CD4-positive, alpha-beta T cell treated with Interleukin-1 beta for 1 hour (primary cell): ENCODE results near the gene NCOA3.
"Not testable (repeated sequence)": the region's sequence is repeated elsewhere in the genome, so short reads cannot be mapped to it uniquely, and the experiment has no call there.

Experiments used
- DNase-seq, 2 donors: peaks; one replicate each; pipeline ENCODE4 v3.0.0-alpha.2; 2020 to 2022

NCOA3 gene

DNA sequence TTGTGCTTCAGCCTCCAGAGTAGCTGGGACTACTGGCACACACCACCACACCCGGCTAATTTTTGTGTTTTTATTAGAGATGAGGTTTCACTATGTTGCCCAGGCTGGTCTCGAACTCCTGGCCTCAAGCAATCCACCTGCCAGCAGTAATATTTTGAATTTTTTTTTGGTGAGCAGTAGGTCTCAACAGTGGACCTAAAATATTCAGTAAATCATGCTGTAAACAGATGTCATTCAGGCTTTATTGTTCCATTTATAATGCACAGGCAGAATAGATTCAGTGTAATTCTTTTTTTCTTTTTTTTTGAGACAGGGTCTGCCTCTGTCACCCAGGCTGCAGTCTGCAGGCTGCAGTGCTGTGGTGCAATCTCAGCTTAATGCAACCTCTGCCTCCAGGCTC lies 69.7 kb downstream of the NCOA3 start:
- no peak for DNase-seq

DNA sequence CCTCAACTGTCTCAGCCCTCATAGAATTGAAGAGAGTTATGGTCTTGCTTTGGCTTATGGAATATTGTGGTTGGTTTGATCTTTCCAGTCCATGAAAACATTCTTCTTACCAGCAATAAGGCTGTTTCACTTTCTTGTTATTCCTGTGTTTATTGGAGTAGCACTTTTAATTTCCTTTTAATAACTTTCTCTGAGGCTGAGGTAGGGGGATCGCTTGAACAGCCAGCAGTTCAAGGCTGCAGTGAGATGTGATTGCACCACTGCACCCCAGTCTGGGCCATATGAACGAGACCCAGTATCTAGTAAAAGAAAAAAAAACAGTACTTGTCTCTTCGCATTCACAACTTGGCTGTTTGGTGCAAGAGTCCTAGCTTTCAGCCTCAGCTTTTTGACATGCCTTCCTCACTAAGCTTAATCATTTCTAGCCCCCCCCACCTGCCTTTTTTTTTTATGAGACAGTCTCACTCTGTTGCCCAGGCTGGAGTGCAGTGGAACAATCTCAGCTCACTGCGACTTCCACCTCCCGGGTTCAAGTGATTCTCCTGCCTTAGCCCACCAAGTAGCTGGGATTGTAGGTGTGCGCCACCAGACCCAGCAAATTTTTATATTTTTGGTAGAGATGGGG lies 70.5 kb downstream of the NCOA3 start:
- no peak for DNase-seq

GRCh38 chr20:47573559-47573958 lies 71.9 kb downstream of the NCOA3 start:
- no peak for DNase-seq

DNA sequence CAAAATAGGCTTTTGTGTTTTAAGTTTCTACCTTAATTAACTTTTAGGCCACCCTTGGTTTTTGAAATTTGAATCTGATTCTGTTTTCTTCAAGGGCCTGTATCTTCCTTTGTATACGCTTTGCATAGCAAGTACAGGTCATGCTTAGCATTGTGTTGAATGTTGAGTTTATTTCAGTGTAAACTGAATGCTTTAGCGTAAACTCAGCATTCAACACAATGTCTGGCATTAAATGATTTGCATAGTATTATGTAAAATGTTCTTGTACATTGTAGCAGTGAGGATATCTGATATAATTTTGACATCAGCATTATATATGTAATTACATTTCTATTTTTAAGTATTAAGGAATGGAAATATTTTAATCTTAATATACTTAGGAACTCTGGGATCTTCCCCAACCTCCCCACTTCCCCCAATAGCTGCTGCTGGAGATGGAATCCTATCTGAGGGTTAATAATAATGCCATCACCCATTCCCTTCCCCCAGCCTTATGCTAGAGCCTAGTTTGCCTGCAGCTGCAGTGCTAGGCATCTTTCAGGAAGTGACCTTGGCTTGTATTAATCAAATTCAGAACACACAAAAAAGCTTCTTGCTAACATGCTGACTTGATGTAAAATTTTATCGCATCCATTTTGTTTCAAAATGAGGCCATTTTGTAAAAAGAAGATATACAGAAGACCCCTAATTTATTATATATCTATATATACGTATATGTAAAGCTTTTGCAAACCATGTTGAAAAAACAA lies 73.1 kb downstream of the NCOA3 start:
- peak in 1 of 2 donors; percentile 3 for DNase-seq

DNA sequence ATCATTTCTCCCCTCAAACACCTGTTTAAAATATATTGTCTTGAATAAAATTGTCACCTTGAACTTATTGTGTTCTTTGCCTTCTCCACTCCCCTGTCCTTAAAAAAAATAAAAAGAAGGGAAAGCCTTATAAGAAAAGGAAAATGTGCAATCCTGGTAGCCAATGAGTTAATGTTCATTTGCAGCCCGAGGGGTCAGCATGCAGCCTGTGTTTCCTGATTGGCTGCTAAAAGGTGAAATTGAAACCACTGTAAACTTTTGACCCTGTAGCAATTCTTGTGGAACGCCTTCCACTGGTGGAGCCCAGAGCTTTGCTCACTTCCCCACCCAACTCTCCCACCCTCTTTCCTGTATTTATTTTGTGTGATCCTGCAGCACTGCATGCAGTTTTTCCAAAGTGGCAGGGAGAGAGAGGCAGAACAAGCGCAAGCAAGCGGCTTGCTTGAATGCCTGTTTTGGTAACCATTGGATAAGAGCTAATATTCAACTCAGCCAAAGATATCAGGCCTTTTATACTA lies 74.9 kb downstream of the NCOA3 start:
- peak; percentile 2 to 23 for DNase-seq

- no peak for DNase-seq
Measured at GRCh38 chr20:47577314-47577713, 75.6 kb downstream of the NCOA3 start.

GRCh38 chr20:47578543-47578942 lies 76.9 kb downstream of the NCOA3 start:
- no peak for DNase-seq

GRCh38 chr20:47580686-47581085 lies 79.0 kb downstream of the NCOA3 start:
- not testable (repeated sequence) for DNase-seq

- DNase-seq: no peak
Measured at GRCh38 chr20:47581090-47581489, 79.4 kb downstream of the NCOA3 start.

- no peak for DNase-seq
Measured at GRCh38 chr20:47583551-47583950, 81.9 kb downstream of the NCOA3 start.

DNA sequence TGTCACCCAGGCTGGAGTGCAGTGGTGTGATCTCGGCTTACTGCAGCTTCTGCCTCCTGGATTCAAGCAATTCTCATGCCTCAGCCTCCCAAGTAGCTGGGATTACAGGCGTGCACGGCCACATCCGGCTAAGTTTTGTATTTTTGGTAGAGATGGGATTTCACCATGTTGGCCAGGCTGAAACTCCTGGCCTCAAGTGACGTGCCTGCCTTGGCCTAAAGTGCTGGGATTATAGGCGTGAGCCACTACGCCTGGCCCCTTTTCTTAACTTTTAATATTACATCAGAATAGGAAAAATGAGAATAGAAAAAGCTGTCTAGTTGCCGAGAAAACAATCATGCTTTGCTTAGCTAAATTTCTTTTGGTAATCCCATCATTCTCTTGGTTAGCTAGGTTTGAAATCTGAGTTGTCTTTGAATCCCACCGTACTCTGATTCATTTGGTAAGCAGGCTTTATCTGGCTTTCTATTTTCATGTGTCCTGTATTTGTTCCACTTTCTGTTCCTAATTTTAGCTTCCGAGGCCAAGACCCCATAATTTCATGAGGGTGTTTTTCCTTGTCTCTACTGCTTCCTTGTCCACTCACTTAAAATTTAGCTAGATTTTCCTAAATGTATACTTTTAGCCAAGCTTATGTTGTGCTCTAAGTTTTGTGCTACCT lies 83.5 kb downstream of the NCOA3 start:
- no peak for DNase-seq

DNA sequence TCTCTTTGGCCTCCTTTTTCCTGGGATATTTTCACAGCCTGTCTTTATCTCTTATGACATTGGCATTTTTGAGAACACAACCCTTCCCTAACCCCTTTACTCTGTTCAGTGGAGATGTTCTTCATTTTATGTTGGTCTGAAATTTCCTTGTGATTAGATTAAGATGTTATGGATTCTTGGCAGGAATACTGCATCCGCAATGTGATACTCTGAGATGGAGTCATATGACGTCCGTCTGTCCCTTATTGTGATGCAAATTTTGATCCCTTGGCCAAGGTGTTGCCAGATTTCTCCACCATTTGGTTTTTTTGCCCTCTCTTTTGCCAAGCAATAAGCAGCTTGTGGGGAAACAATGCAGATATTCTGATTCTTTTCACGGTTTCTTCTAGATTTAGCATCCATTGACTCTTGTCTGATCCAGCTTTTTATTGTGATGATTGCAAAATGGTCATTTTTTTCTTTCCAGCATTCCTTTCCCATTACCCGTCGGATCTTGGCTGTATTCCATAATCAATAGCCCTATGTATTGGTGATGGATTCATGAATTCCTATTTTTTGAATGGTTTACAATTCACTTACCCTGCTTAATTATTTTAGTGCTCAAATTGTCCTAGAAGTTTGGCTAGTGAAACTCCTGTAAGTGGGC lies 85.1 kb downstream of the NCOA3 start:
- no peak for DNase-seq

DNA sequence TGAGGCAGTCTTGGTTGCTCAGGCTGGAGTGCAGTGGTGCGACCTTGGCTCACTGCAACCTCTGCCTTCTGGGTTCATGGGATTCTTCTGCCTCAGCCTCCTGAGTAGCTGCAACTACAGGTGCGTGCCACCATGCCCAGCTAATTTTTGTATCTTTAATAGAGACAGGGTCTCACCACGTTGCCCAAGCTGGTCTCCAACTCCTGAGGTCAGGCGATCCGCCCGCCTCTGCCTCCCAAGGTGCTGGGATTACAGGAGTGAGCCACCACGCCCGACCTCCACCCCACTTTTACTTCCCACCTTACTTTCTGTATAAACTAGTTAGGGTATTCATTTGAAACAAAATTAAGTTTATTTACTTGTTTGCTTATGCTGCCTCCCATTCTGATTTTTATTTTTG lies 86.5 kb downstream of the NCOA3 start:
- DNase-seq: no peak

DNA sequence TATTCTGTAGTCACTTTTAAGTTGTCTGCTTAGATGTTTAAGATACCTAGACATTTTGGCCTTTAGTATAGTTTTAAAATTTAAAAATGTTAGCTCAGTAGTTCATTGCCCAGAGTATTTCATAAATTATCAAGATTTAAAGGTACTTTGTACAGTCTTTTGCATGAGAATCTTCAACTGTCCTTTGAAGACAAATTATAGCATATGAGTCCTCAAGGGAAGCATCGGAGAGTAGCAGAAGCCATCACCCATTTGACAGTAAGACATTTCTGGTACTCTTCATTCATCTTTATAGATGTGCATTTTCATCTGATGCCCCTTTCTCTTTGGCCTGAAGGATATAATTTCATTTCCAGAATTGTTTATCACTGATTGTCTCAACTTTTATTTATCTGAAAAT lies 89.5 kb downstream of the NCOA3 start:
- DNase-seq: no peak

GRCh38 chr20:47594157-47594556 lies 92.5 kb downstream of the NCOA3 start:
- no peak for DNase-seq

- DNase-seq: not testable (repeated sequence)
Measured at GRCh38 chr20:47595138-47595537, 93.5 kb downstream of the NCOA3 start.

DNA sequence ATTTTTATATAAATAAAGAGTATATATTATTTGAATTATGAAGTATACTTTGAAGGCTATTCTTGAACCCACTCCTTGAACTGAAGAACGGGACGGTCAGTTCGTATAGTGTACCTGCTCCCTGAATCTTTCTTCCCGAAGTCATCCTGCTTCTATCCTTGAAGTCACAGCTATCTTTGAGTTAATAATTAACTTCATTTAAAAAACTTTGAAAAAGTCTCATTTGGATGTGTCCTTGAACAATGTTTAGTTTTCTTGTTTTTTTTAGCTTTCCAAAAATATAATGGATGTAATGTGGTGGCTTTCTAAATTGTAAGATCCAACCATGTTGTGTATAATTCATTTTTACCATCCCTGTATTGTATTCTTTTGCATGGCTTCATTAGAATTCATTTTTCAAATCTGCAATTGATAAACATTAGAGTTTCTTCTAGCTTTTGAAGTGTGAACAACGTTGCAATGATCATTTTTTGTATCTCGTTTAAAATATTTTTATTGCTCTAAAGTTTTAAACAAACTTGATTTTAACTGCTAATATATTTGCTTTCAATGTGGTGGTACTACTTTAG lies 94.4 kb downstream of the NCOA3 start:
- DNase-seq: no peak

DNA sequence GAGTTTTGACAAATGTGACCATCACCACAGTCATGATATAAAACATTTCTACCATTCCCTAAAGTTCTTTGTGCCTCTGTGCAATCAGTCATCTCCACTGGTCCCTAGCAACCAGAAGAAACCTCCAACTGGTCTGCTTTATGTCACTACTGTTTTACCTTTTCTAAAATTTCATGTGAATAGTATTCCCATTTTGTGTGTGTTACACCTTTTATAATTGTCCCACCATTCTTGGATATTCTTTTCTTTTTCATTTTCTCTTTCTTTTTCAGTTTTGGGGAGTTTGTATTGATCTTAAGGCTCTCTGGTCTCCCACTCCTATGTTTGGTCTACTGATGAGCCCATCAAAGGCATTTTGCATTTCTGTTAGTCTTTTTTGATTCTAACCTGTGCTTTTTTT lies 95.4 kb downstream of the NCOA3 start:
- no peak for DNase-seq

GRCh38 chr20:47598911-47599744 lies 97.4 kb downstream of the NCOA3 start:
- no peak for DNase-seq

DNA sequence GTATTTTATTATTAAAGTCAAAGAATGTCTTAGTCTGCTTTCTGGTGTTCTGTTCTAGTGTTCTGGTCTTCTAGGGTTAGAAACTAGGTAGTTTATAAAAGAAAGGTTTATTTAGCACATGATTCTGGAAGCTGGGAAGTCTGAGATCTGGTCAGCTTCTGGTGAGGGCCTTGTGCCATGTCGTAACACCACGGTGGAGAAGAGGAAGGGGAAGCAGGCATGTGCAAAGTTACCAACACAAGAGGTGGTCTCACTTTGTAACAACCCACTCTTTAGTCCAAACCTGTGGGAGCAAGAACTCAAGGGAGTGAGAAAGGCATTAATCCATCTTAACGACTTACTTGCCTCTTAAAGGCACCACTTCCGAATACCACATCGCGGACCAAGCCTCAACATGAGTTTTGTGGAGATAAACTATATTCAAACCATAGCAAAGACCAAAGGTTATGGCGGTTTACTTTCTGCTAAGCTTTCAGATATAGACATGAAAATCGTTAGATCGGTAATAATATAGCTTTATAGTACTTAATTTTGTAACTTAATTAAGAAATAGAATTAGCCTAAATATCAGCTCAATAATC lies 99.4 kb downstream of the NCOA3 start:
- DNase-seq: no peak

GRCh38 chr20:47603260-47603659 lies 101.6 kb downstream of the NCOA3 start:
- no peak for DNase-seq
